AG04449 (cell line): ENCODE results near the gene SCAF4.
"Not testable (repeated sequence)": the region's sequence is repeated elsewhere in the genome, so short reads cannot be mapped to it uniquely, and the experiment has no call there.

Experiments used
- CTCF ChIA-PET: fragments of 350-600 bp; formaldehyde crosslinking; extraction: SDS; loops from one replicate; lab custom pipeline; 2021; ENCODE audit warnings: antibody characterized with exemption; lab: Yijun Ruan, JAX
- POLR2A ChIA-PET: fragments of 400-600, 350-600 bp; formaldehyde crosslinking; extraction: SDS; loops from one replicate; lab custom pipeline; 2020; ENCODE audit warnings: antibody characterized with exemption, inconsistent platforms; lab: Yijun Ruan, JAX
- DNase-seq: peaks from one replicate; pipeline ENCODE4 v3.0.0-alpha.2; 2010; ENCODE audit warnings: low read depth, low spot score
- H3K4me3 ChIP-seq: 2 replicates; pipeline ENCODE4 v1.5.1; 2011; ENCODE audit warnings: low read depth, mild to moderate bottlenecking, control low read depth, low read length
- TF ChIP-seq, protein P1 (sequence below): IDR thresholded peaks from one replicate; pipeline ENCODE4 v1.5.1; 2011; ENCODE audit warnings: mild to moderate bottlenecking, moderate library complexity, low read length, control low read depth, inconsistent platforms; ENCODE audit not compliant: insufficient read depth; ENCODE audit errors: missing control alignments

Gene SCAF4

DNA sequence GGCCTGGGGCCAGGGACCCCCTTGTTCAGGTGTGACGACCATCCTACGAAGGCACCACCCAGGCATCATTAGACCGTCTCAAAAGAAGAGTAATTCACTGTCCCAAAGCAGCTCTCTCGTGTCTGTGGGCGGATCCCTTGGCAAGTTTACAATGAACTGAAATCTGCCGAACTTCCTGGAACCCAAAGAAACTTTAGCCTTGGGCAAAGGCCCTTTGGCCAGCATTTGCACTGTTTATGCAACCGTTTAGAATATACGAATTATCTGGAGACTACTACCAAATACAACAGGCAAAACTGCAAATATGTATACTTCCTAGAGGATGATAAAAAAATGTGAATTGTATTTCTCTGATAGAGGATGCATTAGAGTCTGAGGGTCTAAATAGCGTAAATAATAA is 73.9 kb downstream of the SCAF4 start:
- DNase-seq: no peak
- H3K4me3 ChIP-seq: no peak overlapping the region
- POLR2A ChIA-PET: no interaction called here
- TF ChIP-seq, protein P1, sequence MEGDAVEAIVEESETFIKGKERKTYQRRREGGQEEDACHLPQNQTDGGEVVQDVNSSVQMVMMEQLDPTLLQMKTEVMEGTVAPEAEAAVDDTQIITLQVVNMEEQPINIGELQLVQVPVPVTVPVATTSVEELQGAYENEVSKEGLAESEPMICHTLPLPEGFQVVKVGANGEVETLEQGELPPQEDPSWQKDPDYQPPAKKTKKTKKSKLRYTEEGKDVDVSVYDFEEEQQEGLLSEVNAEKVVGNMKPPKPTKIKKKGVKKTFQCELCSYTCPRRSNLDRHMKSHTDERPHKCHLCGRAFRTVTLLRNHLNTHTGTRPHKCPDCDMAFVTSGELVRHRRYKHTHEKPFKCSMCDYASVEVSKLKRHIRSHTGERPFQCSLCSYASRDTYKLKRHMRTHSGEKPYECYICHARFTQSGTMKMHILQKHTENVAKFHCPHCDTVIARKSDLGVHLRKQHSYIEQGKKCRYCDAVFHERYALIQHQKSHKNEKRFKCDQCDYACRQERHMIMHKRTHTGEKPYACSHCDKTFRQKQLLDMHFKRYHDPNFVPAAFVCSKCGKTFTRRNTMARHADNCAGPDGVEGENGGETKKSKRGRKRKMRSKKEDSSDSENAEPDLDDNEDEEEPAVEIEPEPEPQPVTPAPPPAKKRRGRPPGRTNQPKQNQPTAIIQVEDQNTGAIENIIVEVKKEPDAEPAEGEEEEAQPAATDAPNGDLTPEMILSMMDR: no peak
- CTCF ChIA-PET: no interaction called here

DNA sequence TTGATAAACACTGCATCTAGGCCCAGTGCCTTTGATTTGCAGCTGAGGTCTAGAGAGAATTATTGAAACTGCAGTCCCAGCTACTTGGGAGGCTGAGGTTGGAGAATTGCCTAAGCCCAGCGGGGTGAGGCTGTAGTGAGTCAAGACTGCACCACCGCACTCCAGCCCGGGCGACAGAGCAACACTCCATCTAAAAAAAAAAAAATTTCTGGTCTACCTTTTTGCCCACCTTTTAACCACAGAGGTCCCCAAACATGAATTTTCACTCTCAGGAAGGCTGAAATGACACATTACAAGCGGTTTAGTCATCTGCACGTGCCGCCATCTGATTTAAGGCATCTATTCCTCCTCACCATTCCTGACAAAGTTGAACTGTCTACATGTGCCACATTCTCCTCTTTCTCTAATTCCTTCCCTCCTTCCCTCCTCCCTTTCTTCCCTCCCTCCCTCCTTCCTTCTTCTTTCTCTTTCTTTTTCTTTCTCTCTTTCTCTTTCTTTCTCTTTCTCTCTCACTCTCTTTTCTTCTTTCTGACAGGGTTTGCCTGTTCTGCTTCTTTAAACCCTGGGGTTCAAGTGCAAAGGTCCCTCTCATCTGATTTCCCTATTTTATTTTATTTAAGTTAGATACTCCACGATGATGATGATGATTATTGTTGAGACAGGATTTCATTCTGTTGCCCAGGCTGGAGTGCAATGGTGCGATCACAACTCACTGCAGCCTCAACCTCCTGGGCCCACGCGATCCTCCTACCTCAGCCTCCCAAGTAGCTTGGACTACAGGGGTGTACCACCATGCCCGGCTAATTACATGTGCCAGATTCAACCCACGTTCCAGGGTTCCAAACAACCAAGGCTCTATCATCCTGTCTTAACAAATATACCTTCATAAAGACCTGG is 75.5 kb downstream of the SCAF4 start:
- ChIA-PET CTCF (no interaction called here), POLR2A (no interaction called here)
- no peak for DNase-seq
- TF ChIP-seq, protein P1: no peak
- H3K4me3 ChIP-seq: no peak overlapping the region

DNA sequence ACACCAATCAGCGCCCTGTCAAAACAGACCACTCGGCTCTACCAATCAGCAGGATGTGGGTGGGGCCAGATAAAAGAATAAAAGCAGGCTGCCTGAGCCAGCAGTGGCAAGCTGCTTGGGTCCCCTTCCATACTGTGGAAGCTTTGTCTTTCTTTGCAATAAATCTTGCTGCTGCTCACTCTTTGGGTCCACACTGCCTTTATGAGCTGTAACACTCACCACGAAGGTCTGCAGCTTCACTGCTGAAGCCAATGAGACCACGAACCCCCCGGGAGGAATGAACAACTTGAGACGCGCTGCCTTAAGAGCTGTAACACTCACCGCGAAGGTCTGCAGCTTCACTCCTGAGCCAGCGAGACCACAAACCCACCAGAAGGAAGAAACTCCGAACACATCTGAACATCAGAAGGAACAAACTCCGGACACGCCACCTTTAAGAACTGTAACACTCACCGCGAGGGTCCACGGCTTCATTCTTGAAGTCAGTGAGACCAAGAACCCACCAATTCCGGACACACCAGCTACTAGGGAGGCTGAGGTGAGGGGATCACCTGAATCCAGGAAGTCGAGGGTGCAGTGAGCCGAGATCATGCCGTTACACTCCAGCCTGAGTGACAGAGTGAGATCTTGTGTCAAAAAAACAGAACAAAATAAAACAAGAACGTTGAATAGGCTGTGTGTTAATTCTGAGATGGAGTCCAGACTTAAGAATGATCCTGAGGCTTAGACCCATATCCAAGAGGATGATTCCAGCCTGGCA is 76.9 kb downstream of the SCAF4 start:
- H3K4me3 ChIP-seq, DNase-seq, CTCF ChIA-PET: not testable (repeated sequence)
- POLR2A ChIA-PET: interaction anchor here (0.6 kb wide), 1 partner anchor 1750 kb away, joined by 4 read pairs; no protein-coding TSS in a partner anchor

DNA sequence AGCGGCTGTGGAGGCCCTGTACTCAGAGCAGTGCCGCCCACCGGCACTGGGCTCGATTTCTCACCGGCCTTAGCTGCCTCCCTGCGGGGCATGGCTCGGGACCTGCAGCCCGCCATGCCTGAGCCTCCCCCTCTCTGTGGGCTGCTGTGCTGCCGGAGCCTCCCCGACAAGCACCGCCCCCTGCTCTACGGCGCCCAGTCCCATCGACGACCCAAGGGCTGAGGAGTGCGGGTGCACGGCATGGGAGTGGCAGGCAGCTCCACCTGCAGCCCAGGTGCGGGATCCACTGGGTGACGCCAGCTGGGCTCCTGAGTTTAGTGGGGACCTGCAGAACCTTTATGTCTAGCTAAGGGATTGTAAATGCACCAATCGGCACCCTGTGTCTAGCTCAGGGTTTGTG is 77.6 kb downstream of the SCAF4 start:
- no peak overlapping the region for H3K4me3 ChIP-seq
- TF ChIP-seq, protein P1: no peak
- ChIA-PET CTCF (no interaction called here), POLR2A (interaction anchor here (0.6 kb wide), 1 partner anchor 1750 kb away, joined by 4 read pairs; no protein-coding TSS in a partner anchor)
- DNase-seq: no peak

DNA sequence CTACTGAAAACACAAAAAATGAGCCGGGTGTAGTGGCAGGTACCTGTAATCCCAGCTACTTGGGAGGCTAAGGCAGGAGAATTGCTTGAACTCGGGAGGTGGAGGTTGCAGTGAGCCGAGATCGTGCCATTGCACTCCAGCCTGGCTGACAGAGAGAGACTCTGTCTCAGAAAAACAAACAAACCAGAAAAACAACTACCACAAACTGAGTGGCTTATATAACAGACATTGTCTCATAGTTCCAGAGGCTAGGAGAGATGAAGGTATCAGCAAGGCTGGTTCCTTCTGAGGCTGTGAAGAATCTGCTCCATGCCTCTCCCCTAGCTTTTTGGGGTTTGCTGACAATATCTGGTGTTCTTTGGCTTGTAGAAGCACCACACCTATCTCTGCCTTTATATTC is 80.4 kb downstream of the SCAF4 start:
- CTCF ChIA-PET, DNase-seq, H3K4me3 ChIP-seq, POLR2A ChIA-PET: not testable (repeated sequence)

DNA sequence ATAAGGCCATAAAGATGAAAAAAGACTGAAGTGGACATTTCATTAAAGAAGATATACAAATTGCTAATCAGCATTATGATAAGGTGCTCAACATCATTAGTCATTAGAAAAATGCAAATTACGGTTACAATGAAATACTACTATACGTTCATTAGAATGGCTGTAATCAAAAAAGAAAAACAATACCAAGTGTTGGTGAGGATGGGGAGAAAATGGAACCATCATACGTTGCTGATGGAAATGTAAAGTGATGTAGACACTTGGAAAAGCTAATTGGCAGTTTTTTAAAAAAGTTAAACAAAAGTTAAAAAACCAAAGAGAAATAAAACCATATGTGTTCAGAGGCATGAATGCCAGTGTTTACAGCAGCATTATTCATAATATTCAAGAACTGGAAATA is 81.0 kb downstream of the SCAF4 start:
- TF ChIP-seq, protein P1: no peak
- CTCF ChIA-PET: no interaction called here
- POLR2A ChIA-PET: no interaction called here
- DNase-seq: no peak
- H3K4me3 ChIP-seq: no peak overlapping the region

DNA sequence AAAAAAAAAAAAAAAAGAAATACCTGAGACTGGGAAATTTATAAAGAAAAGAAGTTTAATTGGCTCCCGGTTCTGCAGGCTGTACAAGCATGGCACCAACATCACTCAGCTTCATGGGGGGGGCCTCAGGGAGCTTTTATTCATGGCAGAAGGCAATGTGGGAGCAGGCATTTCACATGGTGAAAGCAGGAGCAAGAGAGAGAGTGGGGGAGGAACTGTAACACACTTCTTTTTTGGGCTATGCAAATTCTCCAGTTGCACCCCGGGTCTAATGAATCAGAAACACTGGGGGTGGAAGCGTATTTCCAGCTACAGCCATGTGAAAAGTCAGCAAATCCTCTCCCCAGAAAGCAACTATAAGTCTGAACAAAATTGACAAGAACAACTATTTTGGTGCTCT is 84.3 kb downstream of the SCAF4 start:
- no peak for DNase-seq
- ChIA-PET CTCF (no interaction called here), POLR2A (no interaction called here)
- H3K4me3 ChIP-seq: no peak overlapping the region
- TF ChIP-seq, protein P1: no peak
